OCI-LY1 (cell line): Measurements from ENCODE around the gene RNF186.

Experiments used
- EZH2 ChIP-seq: fragments of 200-600 bp; sonication (generic), shearing (Covaris generic); IDR thresholded peaks from 2 replicates; pipeline ENCODE4 v1.8.0; 2017; ENCODE audit warnings: borderline replicate concordance, mixed run types, mild to moderate bottlenecking, antibody characterized with exemption, low read length, moderate library complexity, mixed read lengths
- TF ChIP-seq, protein P1 (sequence below): fragments of 200-600 bp; sonication (generic), shearing (Covaris generic); IDR thresholded peaks from 2 replicates; pipeline ENCODE4 v1.5.1; 2017; ENCODE audit warnings: mild to moderate bottlenecking, antibody characterized with exemption, low read length, moderate library complexity, mixed read lengths

DNA sequence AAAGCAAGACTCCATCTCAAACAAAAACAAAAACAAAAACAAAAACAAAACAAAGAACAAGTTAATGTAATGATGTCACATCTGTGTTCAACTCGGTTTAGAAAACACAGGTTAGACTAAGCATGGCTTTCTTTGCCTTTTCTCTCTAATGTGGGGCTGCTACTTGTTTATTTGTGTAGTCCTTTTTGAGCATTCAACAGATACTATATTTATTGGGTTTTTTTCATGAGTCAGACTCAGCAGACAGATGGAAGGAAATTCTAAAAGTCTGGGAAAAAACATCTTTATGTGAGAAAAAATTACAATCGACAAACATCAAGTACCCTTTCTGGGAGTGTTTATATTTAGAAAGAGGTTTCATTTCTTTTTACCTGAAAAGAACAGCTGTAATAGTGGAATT lies 44.8 kb upstream of the RNF186 start:
- TF ChIP-seq, protein P1, sequence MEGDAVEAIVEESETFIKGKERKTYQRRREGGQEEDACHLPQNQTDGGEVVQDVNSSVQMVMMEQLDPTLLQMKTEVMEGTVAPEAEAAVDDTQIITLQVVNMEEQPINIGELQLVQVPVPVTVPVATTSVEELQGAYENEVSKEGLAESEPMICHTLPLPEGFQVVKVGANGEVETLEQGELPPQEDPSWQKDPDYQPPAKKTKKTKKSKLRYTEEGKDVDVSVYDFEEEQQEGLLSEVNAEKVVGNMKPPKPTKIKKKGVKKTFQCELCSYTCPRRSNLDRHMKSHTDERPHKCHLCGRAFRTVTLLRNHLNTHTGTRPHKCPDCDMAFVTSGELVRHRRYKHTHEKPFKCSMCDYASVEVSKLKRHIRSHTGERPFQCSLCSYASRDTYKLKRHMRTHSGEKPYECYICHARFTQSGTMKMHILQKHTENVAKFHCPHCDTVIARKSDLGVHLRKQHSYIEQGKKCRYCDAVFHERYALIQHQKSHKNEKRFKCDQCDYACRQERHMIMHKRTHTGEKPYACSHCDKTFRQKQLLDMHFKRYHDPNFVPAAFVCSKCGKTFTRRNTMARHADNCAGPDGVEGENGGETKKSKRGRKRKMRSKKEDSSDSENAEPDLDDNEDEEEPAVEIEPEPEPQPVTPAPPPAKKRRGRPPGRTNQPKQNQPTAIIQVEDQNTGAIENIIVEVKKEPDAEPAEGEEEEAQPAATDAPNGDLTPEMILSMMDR = no peak
- no peak for TF ChIP-seq EZH2
